HG02588 (cell line): ENCODE measurements around the gene PTPRG.

Experiments
- ATAC-seq: cut with Tn5 transposase; IDR thresholded peaks from one replicate; pipeline ENCODE4 v1.9.1; 2021; ENCODE audit warnings: mild to moderate bottlenecking, moderate library complexity; ENCODE audit not compliant: unreplicated experiment

Gene PTPRG

DNA sequence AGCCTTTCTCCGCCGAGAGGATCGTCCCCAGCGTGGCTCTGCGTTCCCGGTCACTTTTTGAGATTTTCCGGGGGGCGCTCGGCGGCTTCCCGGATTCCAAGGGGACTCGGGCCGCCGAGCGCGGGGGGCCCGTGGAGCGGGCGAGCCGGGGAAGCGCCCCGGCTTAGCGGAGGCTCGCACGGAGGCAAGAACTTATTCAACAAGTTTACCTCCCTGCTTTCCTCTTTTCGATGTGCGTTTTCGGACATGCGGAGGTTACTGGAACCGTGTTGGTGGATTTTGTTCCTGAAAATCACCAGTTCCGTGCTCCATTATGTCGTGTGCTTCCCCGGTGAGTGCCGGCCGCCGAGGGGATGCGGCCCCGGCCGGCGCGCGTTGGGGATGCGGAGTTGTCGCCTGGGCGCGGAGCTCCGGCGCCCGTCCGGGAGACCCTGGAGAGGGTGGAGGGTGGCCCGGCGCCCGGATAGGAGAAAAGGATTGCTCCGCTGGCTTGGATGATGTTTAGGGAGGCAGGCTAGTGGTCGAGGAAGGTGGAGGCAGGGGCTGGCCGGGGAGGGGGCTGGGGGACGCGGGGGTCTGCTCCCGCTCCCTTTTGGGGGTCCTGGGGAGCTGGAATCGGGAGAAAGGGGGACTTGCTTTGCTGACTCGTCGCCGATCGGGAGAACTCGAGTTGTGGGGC is 810 bp downstream of the PTPRG start:
- peak; percentile 7 for ATAC-seq

DNA sequence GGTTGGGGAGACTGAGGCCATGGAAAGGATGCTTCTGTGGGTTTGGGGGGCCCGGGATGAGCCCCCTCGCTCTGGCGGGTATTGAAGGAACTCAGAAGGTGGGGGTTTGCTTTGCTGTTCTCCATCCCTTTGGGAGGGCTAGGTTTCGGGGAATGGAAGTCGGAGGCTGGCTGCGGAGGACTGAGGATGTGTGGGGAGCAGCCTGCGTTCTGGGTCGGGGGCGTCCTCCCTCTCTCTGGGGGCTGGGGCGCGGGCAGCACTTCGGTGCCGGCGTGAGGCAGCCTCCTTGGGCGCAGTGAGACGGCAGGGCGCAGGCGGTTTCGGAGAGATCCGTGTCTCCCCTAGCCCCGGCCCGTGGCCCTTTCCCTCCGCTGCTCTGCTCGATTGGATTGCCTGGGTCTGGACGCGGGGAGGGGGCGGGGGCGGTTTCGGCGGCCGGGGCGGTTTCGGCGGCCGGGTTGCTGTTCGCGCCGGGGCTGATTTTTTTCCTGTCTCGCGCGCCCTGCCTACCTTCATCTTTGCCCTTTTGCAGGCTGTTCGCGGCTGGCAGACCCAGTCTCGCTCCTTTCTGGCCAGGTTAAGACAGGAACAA is 1.4 kb downstream of the PTPRG start:
- no peak for ATAC-seq

DNA sequence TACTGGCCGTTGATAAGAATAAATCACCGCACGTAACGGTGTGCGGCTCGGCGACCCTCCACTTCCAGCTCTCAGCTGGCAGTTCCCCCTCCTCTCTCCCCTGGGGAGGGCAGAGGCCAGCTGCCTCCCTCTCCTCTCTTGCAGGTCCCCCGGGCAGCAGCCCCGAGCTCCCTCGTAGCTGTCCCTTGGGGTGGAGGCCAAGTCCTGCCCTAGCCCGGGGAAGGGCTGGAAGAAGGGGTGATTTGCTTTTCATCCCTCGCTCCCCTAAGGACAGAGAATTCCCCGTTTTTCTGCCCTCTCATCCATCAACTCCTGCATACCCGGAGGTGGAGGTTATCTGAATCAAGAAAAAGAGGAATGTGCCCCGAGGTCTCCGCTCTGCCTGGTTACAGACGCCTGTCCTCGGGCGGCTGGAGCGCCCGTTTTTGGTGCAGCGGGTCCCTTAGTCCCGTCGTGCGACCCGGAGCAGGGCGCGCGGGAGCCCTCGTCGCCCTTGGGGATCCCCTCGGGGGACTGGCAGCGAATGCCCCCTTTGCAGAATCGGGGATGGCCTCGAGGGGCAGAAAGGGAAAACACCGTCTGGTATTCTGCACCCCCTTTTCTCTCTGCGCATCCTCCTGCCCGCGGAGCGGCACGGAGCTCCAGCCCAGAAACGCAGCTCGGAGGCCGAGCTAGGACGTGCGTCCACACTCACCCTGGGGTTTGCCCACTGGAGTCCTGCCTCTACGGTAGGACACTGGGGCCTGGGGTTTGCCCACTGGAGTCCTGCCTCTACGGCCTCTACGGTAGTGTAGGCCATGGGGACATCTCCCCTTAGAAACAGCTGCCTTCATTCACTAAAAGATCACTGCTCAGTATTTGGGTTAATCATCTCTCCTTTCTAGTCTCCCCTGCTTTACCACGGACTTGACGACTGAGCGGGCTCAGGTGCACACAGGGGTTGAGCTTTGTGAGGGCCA is 2.2 kb downstream of the PTPRG start:
- ATAC-seq, result no peak

DNA sequence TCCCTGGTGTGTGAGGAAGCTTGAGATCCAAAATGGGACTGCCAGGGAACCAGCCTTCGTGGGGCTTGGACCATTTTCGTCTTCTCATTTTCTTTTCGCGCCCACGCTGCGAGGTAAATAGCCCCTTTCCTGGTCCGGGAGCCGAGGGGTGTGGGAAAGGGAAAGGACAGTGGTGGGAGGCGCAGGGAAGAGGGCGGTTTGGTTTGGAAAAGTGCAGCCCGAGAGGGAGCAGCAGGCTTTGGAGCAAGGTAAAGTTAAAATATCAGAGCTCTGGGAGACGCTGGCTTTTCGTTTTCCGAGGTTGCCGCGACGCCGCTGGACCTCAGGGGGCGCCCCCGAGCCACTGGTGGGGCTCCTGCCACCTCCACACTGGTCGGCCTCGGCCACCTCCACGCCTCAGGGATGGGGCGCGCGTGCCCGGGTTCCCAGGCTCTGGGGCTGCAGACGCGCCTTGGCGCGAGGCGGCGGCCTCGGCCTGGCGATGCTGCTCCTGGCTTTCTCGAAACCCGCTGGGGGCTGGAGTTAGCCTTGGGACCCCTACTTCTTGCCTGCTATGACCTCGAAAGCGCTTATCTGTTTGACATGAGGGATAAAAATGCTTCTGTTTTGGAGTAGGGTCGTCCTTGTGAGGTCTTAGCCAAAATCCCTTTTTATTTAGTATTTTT is 3.2 kb downstream of the PTPRG start:
- no peak for ATAC-seq

DNA sequence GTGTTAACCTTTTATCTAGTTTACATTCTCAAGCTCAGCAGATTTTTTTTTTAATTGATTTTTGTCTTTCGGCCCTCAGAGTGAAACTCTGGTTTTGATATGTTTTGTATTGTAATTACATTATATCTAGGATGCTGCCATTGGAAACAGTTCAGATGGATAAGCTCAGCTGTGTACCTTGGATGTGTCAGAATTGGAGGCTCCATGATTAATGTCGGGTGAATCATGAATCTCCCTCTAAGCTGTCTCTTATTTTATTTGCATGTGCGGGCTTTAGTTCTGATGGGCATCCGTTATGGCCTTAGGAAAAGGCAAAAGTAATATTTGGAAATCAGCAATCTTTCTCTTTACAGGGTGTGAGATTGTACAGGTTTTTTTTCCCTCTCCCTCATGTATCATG is 4.2 kb downstream of the PTPRG start:
- ATAC-seq, result no peak

DNA sequence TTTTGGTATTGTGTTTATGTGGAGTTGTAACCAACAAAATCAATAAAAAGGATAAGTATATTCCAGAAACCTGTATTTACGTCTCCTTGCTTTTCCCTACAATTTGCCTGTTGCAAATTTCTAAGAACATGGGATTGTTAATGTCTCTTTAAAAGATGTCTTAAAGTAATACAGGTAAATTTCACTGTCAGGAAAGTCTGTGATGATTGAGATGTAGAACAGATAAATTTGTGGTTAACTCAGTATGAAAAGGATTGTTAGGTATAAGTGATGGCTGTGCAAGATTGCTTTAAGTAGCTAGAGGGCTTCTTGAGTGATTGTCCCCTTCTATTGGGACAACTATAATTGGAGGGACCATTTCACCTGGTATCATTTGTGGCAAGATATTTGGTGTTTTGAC is 6.8 kb downstream of the PTPRG start:
- no peak for ATAC-seq

DNA sequence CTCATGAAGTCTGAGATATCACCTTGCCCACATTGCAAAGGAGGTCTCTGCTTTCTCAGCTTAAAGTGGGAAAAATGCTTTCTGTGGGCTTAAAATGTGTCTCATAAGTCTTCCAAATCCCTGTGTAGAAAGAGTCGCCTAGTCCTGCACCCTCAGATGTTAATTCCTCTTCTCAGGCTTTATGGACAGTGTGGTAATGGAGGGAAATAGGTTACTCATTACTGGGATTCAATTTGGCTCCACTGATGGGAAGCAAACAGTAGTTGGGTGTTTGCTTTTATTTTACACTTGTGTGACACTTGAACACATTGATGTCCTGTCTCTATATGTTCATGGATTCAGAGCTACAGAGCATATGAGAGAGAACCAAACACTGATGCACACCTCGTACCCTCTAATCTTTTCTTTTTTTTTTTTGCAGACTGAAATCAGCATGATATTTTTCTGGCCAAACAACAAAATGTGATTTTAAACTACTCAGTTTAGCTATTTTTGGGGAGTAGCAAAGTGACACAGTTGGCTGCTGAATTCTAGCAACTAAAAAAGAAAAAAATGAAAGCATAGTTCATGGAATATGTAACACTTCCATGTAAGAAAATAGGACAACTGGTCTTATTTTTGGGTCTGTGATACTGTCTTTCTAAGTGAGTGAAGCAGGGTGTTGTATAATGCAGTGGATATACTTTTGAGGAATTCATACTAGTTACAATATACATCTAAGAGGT is 8.6 kb downstream of the PTPRG start:
- no peak for ATAC-seq

DNA sequence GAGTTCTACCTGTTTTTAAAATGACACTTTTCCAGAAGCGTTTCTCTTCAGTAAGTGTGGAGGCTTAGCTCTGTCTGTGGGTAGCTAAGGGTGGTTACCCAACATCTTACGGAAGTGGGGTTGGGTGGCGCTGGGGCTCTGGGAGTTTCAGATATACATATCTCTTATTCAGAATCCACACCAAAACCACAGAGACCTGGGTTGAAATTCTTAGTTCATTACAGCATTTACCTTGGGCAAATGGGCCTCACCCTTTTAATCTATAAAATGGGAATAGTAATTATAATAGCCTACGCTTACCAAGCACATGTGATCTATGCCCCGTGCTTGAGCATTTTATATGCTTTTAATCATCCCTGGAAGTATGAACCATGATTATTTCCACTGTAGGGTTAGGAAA is 9.4 kb downstream of the PTPRG start:
- no peak for ATAC-seq

DNA sequence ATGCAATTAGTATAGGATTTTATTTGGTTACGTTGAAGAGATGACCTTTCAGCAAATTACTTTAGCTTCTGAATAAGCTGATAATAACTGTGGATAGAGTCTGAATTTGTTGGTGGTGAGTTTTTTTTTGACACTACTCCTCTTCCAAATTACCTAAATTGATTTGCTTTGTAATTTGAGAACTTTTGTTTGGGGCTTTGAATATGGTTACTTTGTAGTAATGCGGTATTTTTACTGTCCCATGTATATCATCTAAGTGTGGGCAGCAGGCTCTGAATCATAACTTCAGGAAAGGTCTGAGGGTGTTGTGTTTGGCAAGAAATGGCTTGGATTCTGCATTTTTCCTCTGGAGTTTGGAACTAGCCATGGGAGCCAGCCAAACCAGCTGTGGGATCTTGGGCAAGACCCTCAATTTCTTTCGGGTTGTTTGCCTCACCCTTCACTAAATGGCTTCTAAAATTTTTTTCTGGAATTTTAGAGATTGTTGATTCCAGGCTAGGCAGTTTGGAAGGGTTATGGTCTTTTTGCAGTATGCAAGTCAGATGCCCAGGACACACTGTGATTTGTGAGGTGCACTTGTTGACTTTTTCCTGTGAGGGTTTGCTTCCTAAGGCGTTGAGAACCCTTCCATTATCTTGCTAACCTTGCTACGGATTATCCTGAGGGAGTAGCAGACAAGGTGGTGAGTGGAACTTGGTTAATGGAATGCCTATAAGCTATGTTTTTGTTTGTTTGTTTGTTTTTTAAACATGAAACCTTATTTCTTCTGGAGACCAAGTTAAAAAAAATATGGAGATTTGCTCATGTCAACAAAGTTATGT is 10.4 kb downstream of the PTPRG start:
- ATAC-seq, result no peak

DNA sequence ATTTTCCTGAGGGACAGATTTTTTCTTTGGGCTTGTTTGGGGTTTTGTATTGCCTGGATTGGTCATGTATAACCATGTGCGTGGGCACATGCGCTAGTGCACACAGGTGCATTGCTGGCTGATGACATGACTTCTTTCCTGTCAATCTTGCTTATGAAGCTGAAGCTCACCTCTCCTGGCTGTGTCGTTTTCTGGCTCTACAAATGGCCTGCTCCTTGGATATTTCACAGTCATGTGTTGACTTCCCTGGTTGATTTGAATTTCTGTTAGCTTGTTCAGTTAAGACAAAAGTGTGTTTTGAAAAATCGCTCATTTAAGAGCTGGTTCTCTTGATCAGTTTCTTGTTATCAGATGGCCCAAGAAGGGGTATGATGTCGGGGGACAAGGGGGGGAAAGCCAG is 11.5 kb downstream of the PTPRG start:
- no peak for ATAC-seq

DNA sequence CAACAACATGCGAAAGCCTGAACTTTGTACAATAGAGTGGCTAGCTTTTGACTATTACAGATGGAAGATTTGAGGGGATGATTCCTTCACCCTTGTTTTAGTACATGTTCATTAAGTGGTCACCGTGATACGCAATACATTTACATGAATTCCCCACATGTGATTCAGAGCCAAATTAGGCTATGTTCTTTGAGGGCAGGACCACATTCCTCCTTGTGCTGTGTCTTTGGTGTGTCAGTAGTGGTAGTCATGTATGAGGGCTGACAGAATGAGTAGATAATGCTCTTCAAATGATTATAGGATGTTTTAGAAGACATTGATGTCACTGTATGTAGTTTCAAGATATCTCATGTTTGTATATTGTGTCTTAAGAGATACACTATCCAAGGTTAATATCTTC is 12.1 kb downstream of the PTPRG start:
- no peak for ATAC-seq

DNA sequence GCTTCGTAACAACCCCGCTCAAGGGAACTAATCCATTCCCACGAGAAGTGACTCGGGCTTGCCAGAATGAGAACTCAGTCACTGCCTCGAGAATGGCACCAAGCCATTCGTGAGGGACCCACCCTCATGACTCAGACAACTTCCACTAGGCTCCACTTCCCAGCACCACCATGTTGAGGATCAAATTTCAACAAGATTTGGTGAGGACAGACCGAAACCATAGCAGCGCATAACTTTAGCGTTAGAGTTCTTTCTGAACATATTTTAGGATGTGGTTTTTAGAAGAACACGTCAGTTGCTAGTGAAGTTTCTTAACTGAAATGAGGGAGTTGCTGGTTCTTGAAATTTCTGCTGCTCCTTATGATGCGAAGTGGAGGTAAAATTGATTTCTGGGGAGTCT is 13.5 kb downstream of the PTPRG start:
- ATAC-seq, result no peak

DNA sequence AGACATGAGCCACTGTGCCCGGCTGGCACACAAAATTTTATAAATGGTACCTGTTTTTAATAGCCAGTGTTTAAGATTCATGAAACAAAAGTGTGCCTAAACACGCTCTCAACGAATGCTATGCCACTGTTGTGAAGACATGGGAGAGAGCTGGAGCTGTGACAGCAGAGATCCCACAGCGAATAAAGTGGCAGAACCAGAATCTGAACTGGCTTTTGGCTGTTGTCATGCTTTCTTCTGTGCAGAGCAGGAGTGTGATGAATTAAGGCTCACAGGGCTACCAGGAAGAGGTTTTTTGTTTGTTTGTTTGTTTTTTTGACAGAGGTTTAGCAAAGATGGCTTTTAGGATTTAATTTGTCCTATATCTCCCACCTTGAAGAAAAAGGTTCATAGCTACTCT is 14.5 kb downstream of the PTPRG start:
- ATAC-seq, result no peak

DNA sequence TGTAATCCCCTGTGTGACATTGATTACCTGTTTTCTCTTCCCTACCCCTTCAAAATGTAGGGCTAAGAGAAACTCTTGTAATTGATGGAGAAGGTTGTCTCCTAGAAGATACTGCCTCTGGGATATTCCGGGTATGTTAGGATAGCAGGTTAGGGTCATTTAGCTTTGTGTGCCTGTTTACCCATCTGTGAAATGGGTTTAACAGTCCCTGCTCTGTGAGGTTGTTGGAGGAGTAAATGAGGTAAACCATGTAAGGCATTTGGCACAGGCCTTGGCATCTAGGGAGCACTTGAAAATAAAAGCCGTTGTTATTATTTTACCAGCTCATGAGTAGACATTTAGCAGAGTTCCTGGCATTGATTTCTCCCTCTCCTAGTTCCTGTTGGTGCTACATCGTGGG is 16.4 kb downstream of the PTPRG start:
- ATAC-seq, result no peak

DNA sequence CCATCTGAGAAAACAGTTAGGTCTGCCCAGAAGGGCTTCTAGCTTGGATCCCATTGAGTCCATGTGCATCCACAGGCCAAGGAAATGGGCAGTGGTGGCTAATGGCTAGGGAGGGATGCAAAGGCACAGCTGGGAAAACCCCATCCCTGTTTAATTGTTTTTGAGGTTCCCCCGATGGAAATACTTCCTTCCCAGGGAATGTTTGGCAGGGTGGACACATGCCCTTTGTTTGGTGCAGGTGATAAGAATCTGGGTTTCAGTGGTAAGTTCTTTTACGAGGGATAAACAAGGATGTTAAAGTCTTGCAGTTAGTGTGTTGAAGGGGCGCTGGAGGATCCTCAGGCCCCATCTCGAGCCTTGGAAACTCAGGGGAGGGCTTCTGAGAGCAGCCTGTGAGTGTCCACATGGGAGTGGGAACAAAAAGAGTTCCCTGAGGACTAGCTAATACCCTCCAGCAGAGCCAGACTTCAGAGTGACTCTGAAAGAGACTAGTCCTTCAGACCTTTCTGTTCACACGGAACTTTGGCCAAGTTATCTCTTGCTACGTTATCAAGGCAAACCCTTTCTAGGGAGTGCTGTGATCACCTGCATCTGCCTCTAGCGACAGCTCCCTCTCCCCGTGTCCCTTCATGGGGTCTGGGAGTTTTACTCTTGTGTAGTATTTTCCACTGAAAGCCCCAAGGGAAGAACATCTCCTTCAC is 17.4 kb downstream of the PTPRG start:
- no peak for ATAC-seq

DNA sequence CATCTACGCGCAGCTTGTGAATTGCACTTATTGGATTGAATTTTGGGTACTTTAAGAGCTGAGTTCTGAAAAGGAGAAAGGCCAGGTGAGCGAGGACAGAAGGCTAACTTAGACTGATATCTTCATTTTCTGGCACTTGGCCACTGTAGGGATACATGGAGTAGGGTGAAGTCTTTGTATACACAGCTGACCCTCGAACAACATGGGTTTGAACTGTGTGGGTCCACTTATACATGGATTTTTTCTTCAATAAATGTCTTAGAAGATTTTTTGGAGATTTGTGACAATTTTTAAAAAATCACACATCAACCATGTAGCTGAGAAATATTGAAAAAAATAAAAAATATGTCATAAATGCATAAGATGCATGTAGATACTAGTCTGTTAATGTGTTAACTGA is 18.3 kb downstream of the PTPRG start:
- no peak for ATAC-seq

DNA sequence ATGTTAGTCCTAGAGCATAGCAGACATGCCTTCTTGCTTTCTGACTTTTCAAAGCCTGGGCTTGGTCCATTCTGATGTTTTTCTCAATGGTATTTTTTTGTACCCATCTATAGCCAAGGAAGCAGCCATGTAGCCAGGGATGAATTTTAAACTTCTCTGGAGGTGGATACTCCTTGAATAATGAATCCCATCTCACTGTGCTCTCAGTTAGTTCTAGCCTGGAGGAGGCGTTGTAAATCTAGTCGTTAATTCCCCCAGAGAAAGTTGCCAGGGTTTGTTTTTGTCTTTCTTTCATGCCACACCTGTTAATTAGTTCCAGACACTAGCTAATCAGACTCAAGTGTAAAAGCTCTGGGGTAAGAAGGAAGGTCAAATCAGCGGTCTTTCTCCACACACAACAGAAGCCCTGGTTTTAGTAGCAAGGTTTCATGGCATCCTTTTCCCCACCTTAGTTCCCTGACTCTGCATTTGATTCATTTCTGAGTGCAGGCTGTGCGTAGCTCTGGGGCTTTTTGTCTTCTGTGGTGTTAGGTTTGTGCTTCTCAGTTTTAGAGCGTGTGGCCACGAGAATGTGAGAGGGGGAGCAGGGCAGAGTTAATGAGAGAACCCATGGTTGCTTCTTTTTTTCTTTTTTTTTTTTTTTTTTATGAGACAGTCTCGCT is 19.7 kb downstream of the PTPRG start:
- no peak for ATAC-seq

DNA sequence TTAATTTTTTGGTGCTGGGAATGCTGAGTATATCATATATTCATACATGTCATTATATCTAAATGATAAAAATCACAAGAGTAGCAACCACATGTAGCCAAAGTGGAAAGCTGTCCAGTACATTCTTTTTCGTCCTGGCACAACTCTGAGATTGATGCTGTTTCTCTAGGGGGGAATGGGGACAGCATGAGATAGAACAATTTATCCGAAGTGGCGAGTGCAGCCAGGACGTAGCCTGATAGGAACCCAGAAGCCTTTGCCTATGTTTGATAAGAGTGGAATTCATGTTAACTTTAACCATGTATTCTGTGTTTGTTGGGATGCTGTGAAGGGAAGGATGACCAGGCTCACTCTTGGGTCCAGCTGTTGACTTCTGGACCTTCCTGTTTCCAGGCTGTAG is 20.9 kb downstream of the PTPRG start:
- no peak for ATAC-seq

DNA sequence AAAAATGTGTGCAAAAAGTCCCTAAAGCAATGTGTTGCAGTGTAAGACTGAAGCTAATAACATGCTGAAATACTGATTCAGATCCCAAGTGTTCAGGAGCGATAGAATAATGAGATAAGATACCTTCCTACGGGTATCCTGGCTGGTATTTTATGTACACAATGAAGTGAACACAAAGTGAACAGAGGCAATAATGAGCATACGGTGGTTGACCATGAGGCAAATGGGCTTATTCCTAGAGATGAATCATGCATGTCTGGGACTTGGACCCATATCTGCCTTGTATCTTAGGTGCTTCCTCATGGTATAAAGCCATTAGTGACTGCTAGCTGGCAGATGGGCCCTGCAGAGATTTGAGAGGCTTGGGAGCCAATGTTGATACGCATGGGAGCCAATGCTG is 21.5 kb downstream of the PTPRG start:
- ATAC-seq, result no peak
